MCF 10A (cell line): Measurements from ENCODE around the gene BPIFB2. TPM values are rescaled to one million over a fixed set of nuclear protein-coding genes. Genes with fewer than 3 reads are reported as not detected.

Experiments
- BruUV-seq: library from RNA; stranded (reverse); fragments of 400-500 nt; replicated peaks from 2 replicates; lab custom pipeline; 2021; lab: Mats Ljungman, UMichigan
- CTCF ChIA-PET: fragments of 300-600 bp; sonication (Branson Sonifier 250); formaldehyde crosslinking; extraction: SDS; loops from one replicate; lab custom pipeline; 2021; ENCODE audit warnings: antibody characterized with exemption, inconsistent platforms; lab: Yijun Ruan, JAX
- POLR2A ChIA-PET: fragments of 300-600, 350-650 bp; sonication (Branson Sonifier 250); formaldehyde crosslinking; extraction: SDS; loops from one replicate; lab custom pipeline; 2020; ENCODE audit warnings: antibody characterized with exemption, inconsistent platforms; lab: Yijun Ruan, JAX
- DNase-seq: peaks from one replicate; pipeline ENCODE4 v3.0.0-alpha.2; 2018; ENCODE audit not compliant: unreplicated experiment
- H3K27ac Mint-ChIP-seq: one replicate; pipeline ENCODE4 v1.8.0; 2022; ENCODE audit warnings: mild to moderate bottlenecking, low read depth, mixed read lengths; ENCODE audit not compliant: unreplicated experiment
- H3K27me3 Mint-ChIP-seq: one replicate; pipeline ENCODE4 v1.8.0; 2022; ENCODE audit warnings: mixed read lengths; ENCODE audit not compliant: insufficient read depth, unreplicated experiment
- H3K36me3 Mint-ChIP-seq: one replicate; pipeline ENCODE4 v1.8.0; 2022; ENCODE audit warnings: mild to moderate bottlenecking, moderate library complexity, mixed read lengths; ENCODE audit not compliant: insufficient read depth, unreplicated experiment
- H3K4me1 Mint-ChIP-seq: one replicate; pipeline ENCODE4 v1.8.0; 2022; ENCODE audit warnings: mixed read lengths; ENCODE audit not compliant: insufficient read depth, unreplicated experiment
- H3K4me3 Mint-ChIP-seq: one replicate; pipeline ENCODE4 v1.8.0; 2022; ENCODE audit warnings: mild to moderate bottlenecking, moderate library complexity, mixed read lengths; ENCODE audit not compliant: unreplicated experiment
- H3K9me3 Mint-ChIP-seq: one replicate; pipeline ENCODE4 v1.8.0; 2022; ENCODE audit warnings: mixed read lengths; ENCODE audit not compliant: unreplicated experiment
- CTCF ChIP-seq: fragments of 200-600 bp; IDR thresholded peaks from one replicate; pipeline ENCODE4 v1.8.0; 2022; ENCODE audit warnings: antibody characterized with exemption, mild to moderate bottlenecking; ENCODE audit not compliant: unreplicated experiment
- intact Hi-C: fragments of 100-400 bp; cut with micrococcal nuclease; formaldehyde crosslinking; loops from 2 replicates; pipeline ENCODE4 v1.14.1; 2022
- total RNA-seq: library from RNA; stranded (reverse); gene quantifications from 2 replicates; pipeline ENCODE4 v1.2.3, GENCODE V29; 2022

The BPIFB2 gene
- total RNA-seq, 1 experiment from 2014 or later = not detected

DNA sequence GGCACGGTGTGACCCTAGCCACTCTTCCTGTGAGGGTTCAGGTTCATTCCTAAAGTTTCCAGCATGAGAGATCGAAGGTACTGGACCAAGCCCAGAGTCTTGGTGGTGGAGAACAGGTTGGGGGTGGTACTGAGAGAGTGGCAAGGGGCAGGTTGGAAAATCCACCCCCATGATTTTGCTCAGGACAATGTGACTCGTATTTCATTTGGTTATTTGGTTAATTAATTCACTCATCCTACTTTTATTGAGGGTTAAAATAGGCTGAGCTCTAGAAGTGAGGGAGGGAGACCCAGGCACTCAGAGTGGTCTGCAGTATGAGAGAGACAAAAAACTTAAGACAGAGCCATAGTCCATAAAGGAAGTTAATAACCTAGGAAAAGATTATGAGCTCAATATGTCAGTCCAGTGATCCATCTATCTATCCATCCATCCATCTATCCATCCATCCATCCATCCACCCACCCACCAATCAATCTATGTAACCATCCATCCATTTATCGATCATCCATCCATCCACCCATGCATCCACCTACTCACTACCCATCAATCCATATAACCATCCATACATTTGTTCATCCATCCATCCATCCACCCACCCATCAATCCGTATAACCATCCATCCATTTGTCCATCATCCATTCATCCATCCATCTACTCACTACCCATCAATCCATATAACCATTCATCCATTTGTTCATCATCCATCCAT is 17.3 kb downstream of the BPIFB2 start:
- no peaks in the 10 kb centered on the region for H3K4me1 Mint-ChIP-seq
- CTCF ChIA-PET = interaction anchor here (1.5 kb wide), 1 partner anchor 11 kb away, joined by 3 read pairs; no protein-coding TSS in a partner anchor
- no peak overlapping the region for H3K27ac Mint-ChIP-seq
- no peak for TF ChIP-seq CTCF
- peaks cover 2% of the 10 kb centered on the region for H3K27me3 Mint-ChIP-seq
- no peaks in the 10 kb centered on the region for H3K9me3 Mint-ChIP-seq
- intact Hi-C loops = no loop called here
- BruUV-seq = no TSS peak
- no peak overlapping the region for H3K4me3 Mint-ChIP-seq
- no peaks in the 10 kb centered on the region for H3K36me3 Mint-ChIP-seq
- POLR2A ChIA-PET = interaction anchor here (1.4 kb wide), 1 partner anchor 10 kb away, joined by 3 read pairs; no protein-coding TSS in a partner anchor
- DNase-seq = no peak

DNA sequence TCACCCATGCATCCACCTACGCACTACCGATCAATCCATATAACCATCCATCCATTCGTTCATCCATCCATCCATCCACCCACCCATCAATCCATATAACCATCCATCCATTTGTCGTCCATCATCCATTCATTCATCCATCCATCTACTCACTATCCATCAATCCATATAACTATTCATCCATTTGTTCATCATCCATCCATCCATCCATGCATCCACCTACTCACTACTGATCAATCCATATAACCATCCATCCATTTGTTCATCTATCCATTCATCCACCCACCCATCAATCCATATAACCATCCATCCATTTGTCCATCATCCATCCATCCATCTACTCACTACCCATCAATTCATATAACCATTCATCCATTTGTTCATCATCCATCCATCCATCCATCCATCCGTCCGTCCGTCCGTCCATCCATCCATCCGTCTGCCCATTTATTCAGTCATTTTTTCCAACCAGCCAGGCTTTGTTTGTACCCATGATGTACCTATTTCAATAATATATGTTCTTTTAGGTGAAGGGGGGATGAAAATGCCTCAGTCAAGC is 17.9 kb downstream of the BPIFB2 start:
- intact Hi-C loops = no loop called here
- TF ChIP-seq CTCF = no peak
- no peaks in the 10 kb centered on the region for H3K27me3 Mint-ChIP-seq
- DNase-seq = no peak
- H3K36me3 Mint-ChIP-seq = no peaks in the 10 kb centered on the region
- CTCF ChIA-PET = interaction anchor here (1.5 kb wide), 1 partner anchor 12 kb away, joined by 3 read pairs; no protein-coding TSS in a partner anchor
- H3K27ac Mint-ChIP-seq = no peak overlapping the region
- H3K4me1 Mint-ChIP-seq = no peaks in the 10 kb centered on the region
- BruUV-seq = no TSS peak
- H3K4me3 Mint-ChIP-seq = no peak overlapping the region
- H3K9me3 Mint-ChIP-seq = no peaks in the 10 kb centered on the region
- POLR2A ChIA-PET = interaction anchor here (1.4 kb wide), 1 partner anchor 9 kb away, joined by 3 read pairs; no protein-coding TSS in a partner anchor

- no peak for TF ChIP-seq CTCF
- H3K36me3 Mint-ChIP-seq = no peaks in the 10 kb centered on the region
- ChIA-PET POLR2A (interaction anchor here (0.7 kb wide), 1 partner anchor 8 kb away, joined by 3 read pairs; no protein-coding TSS in a partner anchor), CTCF (interaction anchor here (0.6 kb wide), 1 partner anchor 10 kb away, joined by 3 read pairs; no protein-coding TSS in a partner anchor)
- no TSS peak for BruUV-seq
- no peak for DNase-seq
- H3K4me1 Mint-ChIP-seq = no peaks in the 10 kb centered on the region
- no peak overlapping the region for H3K27ac Mint-ChIP-seq
- H3K27me3 Mint-ChIP-seq = no peaks in the 10 kb centered on the region
- intact Hi-C loops = no loop called here
- no peaks in the 10 kb centered on the region for H3K9me3 Mint-ChIP-seq
- H3K4me3 Mint-ChIP-seq = no peak overlapping the region
Observed at GRCh38 chr20:33026072-33026778, 18.7 kb downstream of the BPIFB2 start.
